ENCODE results near the gene LPCAT4. TPM values are rescaled to one million over a fixed set of nuclear protein-coding genes. Genes with fewer than 3 reads are reported as not detected.
A peak's percentile ranks its signal among the peaks of the same experiment; 100 is the strongest.
"Not testable (repeated sequence)": the region's sequence is repeated elsewhere in the genome, so short reads cannot be mapped to it uniquely, and the experiment has no call there.

The LPCAT4 gene
- total RNA-seq, 1 donor from 2014 or later, result 3.1 TPM

GRCh38 chr15:34352996-34353395 is 14.0 kb downstream of the LPCAT4 start:
- not testable (repeated sequence) for H3K4me1 ChIP-seq (ENCODE audit: control insufficient read depth in 3 of 3, insufficient read depth in 3 of 3, low read length in 3 of 3); H3K9ac ChIP-seq (ENCODE audit: low read depth in 1 of 3, low read length in 3 of 3); H3K9me3 ChIP-seq (ENCODE audit: control insufficient read depth in 3 of 3, low read length in 3 of 3); H3K27me3 ChIP-seq (ENCODE audit: control insufficient read depth in 3 of 3, insufficient read depth in 3 of 3, low read length in 3 of 3); H3K27ac ChIP-seq (ENCODE audit: low read depth, low read length); H3K4me3 ChIP-seq (ENCODE audit: low read length in 3 of 3)
- H3K36me3 ChIP-seq (ENCODE audit: control insufficient read depth in 3 of 3, insufficient read depth in 3 of 3, low read length in 3 of 3), result peaks cover 3 to 21% (median 8%) of the 10 kb centered on the region in 3 donors

GRCh38 chr15:34349769-34350168 is 17.2 kb downstream of the LPCAT4 start:
- Histone ChIP-seq H3K27ac (ENCODE audit: low read depth, low read length) (no peak overlapping the region), H3K4me1 (ENCODE audit: control insufficient read depth in 3 of 3, insufficient read depth in 3 of 3, low read length in 3 of 3) (no peaks in the 10 kb centered on the region), H3K9me3 (ENCODE audit: control insufficient read depth in 3 of 3, low read length in 3 of 3) (no peaks in the 10 kb centered on the region), H3K4me3 (ENCODE audit: low read length in 3 of 3) (no peak overlapping the region), H3K9ac (ENCODE audit: low read depth in 1 of 3, low read length in 3 of 3) (no peak overlapping the region), H3K27me3 (ENCODE audit: control insufficient read depth in 3 of 3, insufficient read depth in 3 of 3, low read length in 3 of 3) (no peaks in the 10 kb centered on the region), H3K36me3 (ENCODE audit: control insufficient read depth in 3 of 3, insufficient read depth in 3 of 3, low read length in 3 of 3) (peaks cover 0 to 2% (median 0%) of the 10 kb centered on the region in 3 donors)

- H3K27ac ChIP-seq (ENCODE audit: low read depth, low read length), result no peak overlapping the region
- no peaks in the 10 kb centered on the region for H3K9me3 ChIP-seq (ENCODE audit: control insufficient read depth in 3 of 3, low read length in 3 of 3)
- no peaks in the 10 kb centered on the region for H3K27me3 ChIP-seq (ENCODE audit: control insufficient read depth in 3 of 3, insufficient read depth in 3 of 3, low read length in 3 of 3)
- no peak overlapping the region for H3K4me3 ChIP-seq (ENCODE audit: low read length in 3 of 3)
- no peaks in the 10 kb centered on the region for H3K36me3 ChIP-seq (ENCODE audit: control insufficient read depth in 3 of 3, insufficient read depth in 3 of 3, low read length in 3 of 3)
- no peak overlapping the region for H3K9ac ChIP-seq (ENCODE audit: low read depth in 1 of 3, low read length in 3 of 3)
- H3K4me1 ChIP-seq (ENCODE audit: control insufficient read depth in 3 of 3, insufficient read depth in 3 of 3, low read length in 3 of 3), result no peaks in the 10 kb centered on the region
Measured at GRCh38 chr15:34348735-34349300, 18.2 kb downstream of the LPCAT4 start.

- no peak overlapping the region for H3K9ac ChIP-seq (ENCODE audit: low read depth in 1 of 3, low read length in 3 of 3)
- no peaks in the 10 kb centered on the region for H3K27me3 ChIP-seq (ENCODE audit: control insufficient read depth in 3 of 3, insufficient read depth in 3 of 3, low read length in 3 of 3)
- peaks cover 0 to 2% (median 0%) of the 10 kb centered on the region in 3 donors for H3K4me1 ChIP-seq (ENCODE audit: control insufficient read depth in 3 of 3, insufficient read depth in 3 of 3, low read length in 3 of 3)
- H3K9me3 ChIP-seq (ENCODE audit: control insufficient read depth in 3 of 3, low read length in 3 of 3), result no peaks in the 10 kb centered on the region
- no peak overlapping the region for H3K27ac ChIP-seq (ENCODE audit: low read depth, low read length)
- no peaks in the 10 kb centered on the region for H3K36me3 ChIP-seq (ENCODE audit: control insufficient read depth in 3 of 3, insufficient read depth in 3 of 3, low read length in 3 of 3)
- no peak overlapping the region for H3K4me3 ChIP-seq (ENCODE audit: low read length in 3 of 3)
Measured at GRCh38 chr15:34347951-34348638, 18.9 kb downstream of the LPCAT4 start.

GRCh38 chr15:34342737-34343575 is 24.0 kb downstream of the LPCAT4 start, which contains the start of the genes NOP10 and NUTM1:
NOP10 (minus strand) TSS chr15:34343136; CDS start chr15:34343073, 63 bp downstream.
NUTM1 (plus strand) TSS chr15:34343315; CDS start chr15:34343697, 382 bp downstream.
- Histone ChIP-seq H3K36me3 (ENCODE audit: control insufficient read depth in 3 of 3, insufficient read depth in 3 of 3, low read length in 3 of 3) (peaks cover 6 to 13% (median 11%) of the 10 kb centered on the region in 3 donors), H3K9ac (ENCODE audit: low read depth in 1 of 3, low read length in 3 of 3) (peak within 1 kb of the TSS; percentile 82 to 93 (median 88)), H3K27ac (ENCODE audit: low read depth, low read length) (peak within 1 kb of the TSS; percentile 80), H3K4me3 (ENCODE audit: low read length in 3 of 3) (peak within 1 kb of the TSS; percentile 98 to 99 (median 98)), H3K27me3 (ENCODE audit: control insufficient read depth in 3 of 3, insufficient read depth in 3 of 3, low read length in 3 of 3) (no peaks in the 10 kb centered on the region), H3K9me3 (ENCODE audit: control insufficient read depth in 3 of 3, low read length in 3 of 3) (no peaks in the 10 kb centered on the region), H3K4me1 (ENCODE audit: control insufficient read depth in 3 of 3, insufficient read depth in 3 of 3, low read length in 3 of 3) (peaks cover 9 to 11% (median 9%) of the 10 kb centered on the region in 3 donors)

GRCh38 chr15:34342213-34342736 is 24.7 kb downstream of the LPCAT4 start:
- not testable (repeated sequence) for H3K9me3 ChIP-seq (ENCODE audit: control insufficient read depth in 3 of 3, low read length in 3 of 3); H3K27me3 ChIP-seq (ENCODE audit: control insufficient read depth in 3 of 3, insufficient read depth in 3 of 3, low read length in 3 of 3)
- H3K9ac ChIP-seq (ENCODE audit: low read depth in 1 of 3, low read length in 3 of 3), result peak overlapping the region; percentile 82 to 93 (median 88)
- peak overlapping the region; percentile 98 to 99 (median 98) for H3K4me3 ChIP-seq (ENCODE audit: low read length in 3 of 3)
- peaks cover 9 to 11% (median 10%) of the 10 kb centered on the region in 3 donors for H3K4me1 ChIP-seq (ENCODE audit: control insufficient read depth in 3 of 3, insufficient read depth in 3 of 3, low read length in 3 of 3)
- H3K36me3 ChIP-seq (ENCODE audit: control insufficient read depth in 3 of 3, insufficient read depth in 3 of 3, low read length in 3 of 3), result peaks cover 6 to 13% (median 11%) of the 10 kb centered on the region in 3 donors
- H3K27ac ChIP-seq (ENCODE audit: low read depth, low read length), result peak overlapping the region; percentile 80

- Histone ChIP-seq H3K9ac (ENCODE audit: low read depth in 1 of 3, low read length in 3 of 3) (peak overlapping the region in 1 of 3 donors; percentile 88), H3K27ac (ENCODE audit: low read depth, low read length) (no peak overlapping the region), H3K4me1 (ENCODE audit: control insufficient read depth in 3 of 3, insufficient read depth in 3 of 3, low read length in 3 of 3) (peaks cover 16 to 18% (median 17%) of the 10 kb centered on the region in 3 donors)
Measured at GRCh38 chr15:34341381-34342212, 25.4 kb downstream of the LPCAT4 start.

GRCh38 chr15:34339946-34340345 is 27.1 kb downstream of the LPCAT4 start:
- no peak overlapping the region for H3K9ac ChIP-seq (ENCODE audit: low read depth in 1 of 3, low read length in 3 of 3)
- no peaks in the 10 kb centered on the region for H3K27me3 ChIP-seq (ENCODE audit: control insufficient read depth in 3 of 3, insufficient read depth in 3 of 3, low read length in 3 of 3)
- no peak overlapping the region for H3K27ac ChIP-seq (ENCODE audit: low read depth, low read length)
- H3K9me3 ChIP-seq (ENCODE audit: control insufficient read depth in 3 of 3, low read length in 3 of 3), result no peaks in the 10 kb centered on the region
- H3K4me1 ChIP-seq (ENCODE audit: control insufficient read depth in 3 of 3, insufficient read depth in 3 of 3, low read length in 3 of 3), result peaks cover 26 to 34% (median 28%) of the 10 kb centered on the region in 3 donors
- peaks cover 6 to 15% (median 11%) of the 10 kb centered on the region in 3 donors for H3K36me3 ChIP-seq (ENCODE audit: control insufficient read depth in 3 of 3, insufficient read depth in 3 of 3, low read length in 3 of 3)
- no peak overlapping the region for H3K4me3 ChIP-seq (ENCODE audit: low read length in 3 of 3)

More at GRCh38 chr15:34341381-34342212, 25.4 kb downstream of the LPCAT4 start:
- Histone ChIP-seq H3K27me3 (ENCODE audit: control insufficient read depth in 3 of 3, insufficient read depth in 3 of 3, low read length in 3 of 3) (no peaks in the 10 kb centered on the region), H3K9me3 (ENCODE audit: control insufficient read depth in 3 of 3, low read length in 3 of 3) (no peaks in the 10 kb centered on the region), H3K4me3 (ENCODE audit: low read length in 3 of 3) (peak overlapping the region; percentile 98 to 99 (median 98)), H3K36me3 (ENCODE audit: control insufficient read depth in 3 of 3, insufficient read depth in 3 of 3, low read length in 3 of 3) (peaks cover 6 to 13% (median 11%) of the 10 kb centered on the region in 3 donors)

- peaks cover 26 to 42% (median 28%) of the 10 kb centered on the region in 3 donors for H3K4me1 ChIP-seq (ENCODE audit: control insufficient read depth in 3 of 3, insufficient read depth in 3 of 3, low read length in 3 of 3)
- no peaks in the 10 kb centered on the region for H3K27me3 ChIP-seq (ENCODE audit: control insufficient read depth in 3 of 3, insufficient read depth in 3 of 3, low read length in 3 of 3)
- H3K36me3 ChIP-seq (ENCODE audit: control insufficient read depth in 3 of 3, insufficient read depth in 3 of 3, low read length in 3 of 3), result peaks cover 6 to 15% (median 11%) of the 10 kb centered on the region in 3 donors
- peak overlapping the region in 2 of 3 donors; percentile 90 to 92 for H3K9ac ChIP-seq (ENCODE audit: low read depth in 1 of 3, low read length in 3 of 3)
- H3K9me3 ChIP-seq (ENCODE audit: control insufficient read depth in 3 of 3, low read length in 3 of 3), result no peaks in the 10 kb centered on the region
- H3K27ac ChIP-seq (ENCODE audit: low read depth, low read length), result peak overlapping the region; percentile 94
- peak overlapping the region; percentile 66 to 98 (median 97) for H3K4me3 ChIP-seq (ENCODE audit: low read length in 3 of 3)
Measured at GRCh38 chr15:34338347-34338746, 28.6 kb downstream of the LPCAT4 start.
